EL (cell line): Measurements from ENCODE around the gene EEF1A1.
"Not testable (repeated sequence)": the region's sequence is repeated elsewhere in the genome, so short reads cannot be mapped to it uniquely, and the experiment has no call there.

Experiments used
- DNase-seq: peaks from one replicate; pipeline ENCODE4 v3.0.0-alpha.2; 2016

Gene EEF1A1

DNA sequence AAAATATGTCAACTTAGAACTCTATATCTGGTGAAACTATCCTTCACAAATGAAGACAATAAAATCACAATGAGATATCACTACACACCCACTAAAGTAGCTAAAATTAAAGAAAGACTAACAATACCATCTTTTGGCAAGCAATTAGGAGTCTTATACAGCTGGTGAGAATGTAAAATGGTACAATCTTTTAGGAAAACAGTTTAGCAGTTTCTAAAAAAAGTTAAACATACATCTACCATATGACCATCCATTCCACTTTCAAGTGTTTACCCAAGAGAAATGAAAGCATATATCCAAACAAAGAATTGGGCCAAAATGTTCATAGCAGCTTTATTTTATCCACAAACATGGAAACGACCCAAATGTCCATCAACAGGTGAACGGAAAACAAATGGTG, 13.8 kb upstream of the EEF1A1 start:
- DNase-seq = no peak

DNA sequence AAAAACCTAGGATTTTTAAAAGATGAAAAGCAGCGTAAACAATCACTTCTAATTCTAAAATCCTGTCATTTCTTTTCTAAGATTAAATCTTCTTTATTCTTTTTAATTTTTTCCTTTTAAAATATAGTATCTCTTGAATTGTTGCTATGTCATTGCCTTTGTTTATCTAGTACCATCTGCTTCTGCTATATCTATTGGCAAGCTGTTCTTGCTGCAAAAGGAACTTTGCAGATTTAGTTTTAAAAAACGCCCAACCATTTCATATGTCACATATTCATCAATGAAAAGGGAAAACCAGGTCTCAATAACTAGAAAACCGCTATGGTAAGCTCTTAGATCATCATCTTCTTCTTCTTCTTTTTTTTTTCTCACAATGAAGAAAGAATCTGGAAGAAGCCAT, 11.5 kb upstream of the EEF1A1 start:
- no peak for DNase-seq

DNA sequence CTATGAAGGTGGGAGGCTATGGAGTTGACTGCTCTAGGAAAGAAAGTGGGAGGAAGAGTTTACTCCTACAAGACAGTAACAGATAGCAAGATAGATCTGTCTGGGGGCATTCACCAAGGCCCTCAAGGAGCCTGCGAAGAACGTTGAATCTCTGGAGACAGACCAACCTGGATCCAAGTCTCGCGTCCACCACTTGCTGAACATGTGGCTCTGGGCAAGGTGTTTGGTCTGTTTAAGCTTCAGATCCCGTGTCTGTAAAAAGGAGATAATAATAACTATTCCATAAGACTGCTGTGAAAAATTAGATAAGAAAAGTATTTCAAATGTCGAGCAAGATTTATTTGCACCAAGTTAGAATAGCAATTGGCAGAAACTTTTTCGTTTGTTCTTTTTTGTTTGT, 8.1 kb upstream of the EEF1A1 start:
- DNase-seq = no peak

DNA sequence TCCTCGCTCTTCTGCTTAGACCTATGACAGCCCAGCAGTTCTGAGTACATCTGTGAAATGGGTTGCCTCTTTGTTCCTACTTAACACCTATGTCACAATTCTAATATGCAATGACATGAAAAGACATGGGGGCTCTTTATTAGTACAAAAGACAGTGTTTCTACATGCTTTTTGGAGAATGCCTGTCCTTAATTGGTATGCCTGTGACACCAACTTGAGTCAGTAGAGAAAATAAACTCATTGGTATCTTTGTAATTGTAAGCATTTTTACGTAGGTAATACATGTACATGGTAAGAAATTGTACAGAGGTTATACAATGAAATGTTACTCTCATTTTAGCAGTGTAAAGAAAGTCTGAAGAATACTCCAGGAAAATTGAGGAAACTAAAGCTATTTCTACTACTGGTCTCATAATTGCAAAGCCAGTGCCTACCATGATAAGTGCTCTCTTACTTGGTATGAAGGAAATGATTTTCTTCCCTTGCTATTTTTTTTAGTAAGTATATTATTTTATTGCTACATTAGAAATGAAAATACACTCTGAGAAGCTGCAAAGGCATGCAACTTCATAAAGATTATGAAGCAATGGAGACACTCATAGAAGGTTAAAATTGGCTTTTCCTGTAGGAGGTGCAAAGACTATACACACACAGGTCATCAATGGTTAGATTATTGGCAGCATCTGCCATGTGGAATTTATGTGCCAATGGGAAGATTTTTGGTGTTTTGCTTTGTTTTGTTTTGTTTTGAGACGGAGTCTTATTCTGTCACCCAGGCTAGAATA, 4.9 kb upstream of the EEF1A1 start:
- DNase-seq = no peak

DNA sequence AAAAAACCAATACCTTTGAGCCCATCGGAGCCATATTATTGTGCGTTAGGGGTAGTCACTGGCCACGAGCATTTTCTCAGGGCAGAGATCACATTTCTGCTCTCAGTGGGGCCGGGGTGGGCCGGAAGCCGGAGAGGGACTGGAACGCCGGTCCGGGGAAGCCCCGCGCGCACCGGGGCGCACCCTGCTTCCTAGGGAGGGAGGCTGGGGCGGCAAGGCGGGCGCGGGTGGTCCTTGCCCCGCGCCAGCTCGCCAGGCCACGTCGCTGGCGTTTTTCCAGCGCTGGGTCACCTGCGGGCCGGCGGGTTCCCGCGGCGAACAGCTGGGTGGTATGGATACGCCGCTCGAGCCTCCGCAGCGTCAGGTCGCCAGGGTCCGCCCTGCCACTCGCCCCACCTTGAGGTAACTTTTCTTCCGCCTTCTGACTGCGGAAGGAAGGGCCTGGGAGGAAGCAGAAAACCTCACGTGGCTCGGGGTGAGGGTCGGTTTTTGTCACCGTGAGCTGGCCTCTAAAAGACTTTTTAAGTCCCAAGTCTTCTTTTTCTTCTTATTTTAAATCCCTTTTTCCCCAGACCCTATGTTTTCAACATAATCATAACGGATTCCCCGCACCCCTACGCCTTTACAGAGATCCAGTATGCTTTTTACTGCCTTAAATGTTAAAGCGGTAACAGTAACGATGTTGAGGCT, 2.7 kb upstream of the EEF1A1 start:
- DNase-seq = peak; percentile 47

DNA sequence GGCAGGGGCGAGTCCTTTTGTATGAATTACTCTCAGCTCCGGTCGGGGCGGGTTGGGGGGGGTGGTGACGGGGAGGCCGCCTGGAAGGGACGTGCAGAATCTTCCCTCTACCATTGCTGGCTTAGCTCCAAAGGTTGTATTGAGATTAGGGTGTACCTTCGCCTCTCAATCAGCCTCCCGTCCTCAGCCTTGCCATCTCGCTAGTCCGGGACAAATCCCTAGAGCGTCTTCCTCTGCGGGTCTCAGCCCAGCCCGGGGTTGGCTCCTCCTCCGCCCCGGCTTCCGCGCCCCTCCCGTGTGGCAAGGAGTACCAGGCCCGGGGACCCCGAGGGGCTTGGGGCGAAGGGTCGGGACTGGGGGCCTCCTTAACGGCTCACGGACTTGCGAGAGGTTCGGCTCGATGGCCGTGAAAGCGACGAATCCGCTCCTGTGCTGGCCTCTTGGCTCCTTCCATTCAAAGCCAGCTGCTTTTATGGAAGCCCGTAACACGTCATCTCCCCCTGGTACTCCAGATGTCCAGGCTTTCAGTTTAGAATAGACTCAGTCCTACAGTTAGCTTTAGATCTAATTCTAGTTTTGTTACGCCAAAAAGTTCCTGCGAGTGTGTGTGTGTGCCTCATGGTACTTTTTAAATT, 636 bp upstream of the EEF1A1 start:
- peak; percentile 88 for DNase-seq

DNA sequence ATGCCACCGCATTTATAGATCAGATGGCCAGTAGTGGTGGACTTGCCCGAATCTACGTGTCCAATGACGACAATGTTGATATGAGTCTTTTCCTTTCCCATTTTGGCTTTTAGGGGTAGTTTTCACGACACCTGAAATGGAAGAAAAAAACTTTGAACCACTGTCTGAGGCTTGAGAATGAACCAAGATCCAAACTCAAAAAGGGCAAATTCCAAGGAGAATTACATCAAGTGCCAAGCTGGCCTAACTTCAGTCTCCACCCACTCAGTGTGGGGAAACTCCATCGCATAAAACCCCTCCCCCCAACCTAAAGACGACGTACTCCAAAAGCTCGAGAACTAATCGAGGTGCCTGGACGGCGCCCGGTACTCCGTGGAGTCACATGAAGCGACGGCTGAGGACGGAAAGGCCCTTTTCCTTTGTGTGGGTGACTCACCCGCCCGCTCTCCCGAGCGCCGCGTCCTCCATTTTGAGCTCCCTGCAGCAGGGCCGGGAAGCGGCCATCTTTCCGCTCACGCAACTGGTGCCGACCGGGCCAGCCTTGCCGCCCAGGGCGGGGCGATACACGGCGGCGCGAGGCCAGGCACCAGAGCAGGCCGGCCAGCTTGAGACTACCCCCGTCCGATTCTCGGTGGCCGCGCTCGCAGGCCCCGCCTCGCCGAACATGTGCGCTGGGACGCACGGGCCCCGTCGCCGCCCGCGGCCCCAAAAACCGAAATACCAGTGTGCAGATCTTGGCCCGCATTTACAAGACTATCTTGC, 725 bp downstream of the EEF1A1 start:
- peak; percentile 70 for DNase-seq

DNA sequence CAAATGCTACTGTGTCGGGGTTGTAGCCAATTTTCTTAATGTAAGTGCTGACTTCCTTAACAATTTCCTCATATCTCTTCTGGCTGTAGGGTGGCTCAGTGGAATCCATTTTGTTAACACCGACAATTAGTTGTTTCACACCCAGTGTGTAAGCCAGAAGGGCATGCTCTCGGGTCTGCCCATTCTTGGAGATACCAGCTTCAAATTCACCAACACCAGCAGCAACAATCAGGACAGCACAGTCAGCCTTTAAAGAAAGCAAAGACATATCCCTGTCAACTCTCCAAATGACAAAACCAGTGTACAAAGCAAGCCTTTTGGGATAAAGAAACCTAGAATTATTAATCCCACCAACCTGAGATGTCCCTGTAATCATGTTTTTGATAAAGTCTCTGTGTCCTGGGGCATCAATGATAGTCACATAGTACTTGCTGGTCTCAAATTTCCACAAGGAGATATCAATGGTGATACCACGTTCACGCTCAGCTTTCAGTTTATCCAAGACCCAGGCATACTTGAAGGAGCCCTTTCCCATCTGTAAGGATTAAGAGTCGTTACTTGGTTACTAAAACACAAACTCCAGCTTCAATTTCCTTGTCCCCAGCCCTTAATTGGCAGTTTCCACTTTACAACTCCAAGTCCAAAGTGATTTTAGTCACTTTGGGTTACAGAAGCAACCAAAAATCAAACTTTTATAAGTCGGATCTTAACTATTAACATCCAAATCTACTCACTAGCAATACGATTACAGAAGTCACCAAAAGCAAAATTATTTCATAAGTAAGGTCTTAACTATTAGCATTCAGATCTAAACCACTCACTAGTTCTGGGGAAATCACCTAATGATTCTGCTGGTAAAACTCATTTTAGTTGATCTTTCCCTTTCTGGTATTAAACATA, 1.6 kb downstream of the EEF1A1 start:
- not testable (repeated sequence) for DNase-seq

DNA sequence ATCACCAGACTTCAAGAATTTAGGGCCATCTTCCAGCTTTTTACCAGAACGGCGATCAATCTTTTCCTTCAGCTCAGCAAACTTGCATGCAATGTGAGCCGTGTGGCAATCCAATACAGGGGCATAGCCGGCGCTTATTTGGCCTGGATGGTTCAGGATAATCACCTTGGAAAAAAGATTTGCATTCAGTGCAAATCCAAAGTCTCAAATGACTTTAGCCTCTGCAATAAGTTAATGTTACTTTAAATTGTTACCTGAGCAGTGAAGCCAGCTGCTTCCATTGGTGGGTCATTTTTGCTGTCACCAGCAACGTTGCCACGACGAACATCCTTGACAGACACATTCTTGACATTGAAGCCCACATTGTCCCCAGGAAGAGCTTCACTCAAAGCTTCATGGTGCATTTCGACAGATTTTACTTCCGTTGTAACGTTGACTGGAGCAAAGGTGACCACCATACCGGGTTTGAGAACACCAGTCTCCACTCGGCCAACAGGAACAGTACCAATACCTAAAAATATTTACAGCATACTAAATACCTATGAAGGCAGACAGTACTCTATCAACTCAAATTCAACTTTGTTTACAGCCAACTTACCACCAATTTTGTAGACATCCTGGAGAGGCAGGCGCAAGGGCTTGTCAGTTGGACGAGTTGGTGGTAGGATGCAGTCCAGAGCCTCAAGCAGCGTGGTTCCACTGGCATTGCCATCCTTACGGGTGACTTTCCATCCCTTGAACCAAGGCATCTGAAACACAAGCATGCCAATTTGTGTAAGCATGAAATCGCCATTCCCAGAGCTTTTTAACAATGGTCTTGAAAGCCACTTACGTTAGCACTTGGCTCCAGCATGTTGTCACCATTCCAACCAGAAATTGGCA, 2.5 kb downstream of the EEF1A1 start:
- DNase-seq = not testable (repeated sequence)

DNA sequence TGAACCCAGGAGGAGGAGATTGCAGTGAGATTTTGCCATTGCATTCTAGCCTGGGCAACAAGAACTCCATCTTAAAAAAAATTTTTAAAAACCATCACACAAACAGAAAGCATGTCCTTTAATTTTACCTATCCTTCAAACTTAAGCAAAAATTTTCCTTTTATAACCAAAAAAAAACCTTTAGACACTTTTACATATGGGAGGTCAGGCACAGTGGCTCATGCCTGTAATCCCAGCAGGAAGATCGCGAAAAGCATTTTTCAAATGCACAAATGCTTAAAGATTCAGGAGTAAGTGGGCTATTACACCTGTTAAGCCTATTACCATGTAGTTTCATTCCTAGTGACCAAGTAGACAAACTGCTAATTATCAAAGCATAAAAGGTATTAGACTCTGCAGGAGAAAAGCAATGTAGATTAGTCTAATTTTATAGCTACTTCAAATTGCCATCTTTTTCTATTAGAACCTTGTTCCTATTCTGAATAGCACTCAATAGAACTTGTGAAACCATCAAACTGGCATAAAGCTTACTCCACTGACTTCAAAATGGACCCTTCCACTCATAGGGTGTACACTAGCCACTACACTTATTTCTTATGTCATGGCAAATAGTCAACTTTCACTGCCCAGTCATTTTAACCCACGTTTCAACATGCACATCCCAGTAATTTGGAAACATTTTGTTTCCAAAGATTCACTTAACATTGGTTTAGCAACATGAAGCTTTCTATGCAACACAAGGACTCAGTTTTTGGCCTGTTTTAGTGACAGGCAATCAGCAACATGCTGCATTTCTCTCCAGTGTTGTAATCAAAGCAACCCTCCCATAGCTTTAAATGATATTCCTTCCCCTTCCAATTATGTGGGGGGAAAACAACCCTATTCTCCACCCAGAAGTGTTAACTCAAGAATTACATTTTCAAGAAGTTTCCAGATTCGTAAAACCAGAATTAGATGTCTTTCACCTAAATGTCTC, 4.0 kb downstream of the EEF1A1 start:
- peak; percentile 47 for DNase-seq

DNA sequence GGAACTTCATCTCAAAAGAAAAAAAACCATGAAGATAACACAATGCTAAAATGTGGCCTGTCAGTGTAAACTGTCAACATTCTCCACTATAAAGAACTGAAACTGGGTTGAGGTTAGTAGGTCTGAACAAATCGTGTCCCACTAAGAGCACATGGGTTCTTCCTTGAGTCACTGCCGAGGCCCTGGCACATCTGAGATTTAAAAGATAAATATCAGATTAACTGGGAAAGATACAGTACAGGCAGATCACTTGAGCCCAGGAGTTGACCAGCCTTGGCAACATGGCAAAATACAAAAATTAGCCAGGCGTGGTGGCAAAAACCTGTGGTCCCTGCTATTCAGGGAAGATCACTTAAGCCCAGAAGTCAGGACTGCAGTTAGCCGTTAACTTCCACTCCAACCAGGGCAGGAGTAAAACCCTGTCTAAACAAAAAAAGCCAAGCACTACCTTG, 5.6 kb downstream of the EEF1A1 start:
- DNase-seq = peak; percentile 63

DNA sequence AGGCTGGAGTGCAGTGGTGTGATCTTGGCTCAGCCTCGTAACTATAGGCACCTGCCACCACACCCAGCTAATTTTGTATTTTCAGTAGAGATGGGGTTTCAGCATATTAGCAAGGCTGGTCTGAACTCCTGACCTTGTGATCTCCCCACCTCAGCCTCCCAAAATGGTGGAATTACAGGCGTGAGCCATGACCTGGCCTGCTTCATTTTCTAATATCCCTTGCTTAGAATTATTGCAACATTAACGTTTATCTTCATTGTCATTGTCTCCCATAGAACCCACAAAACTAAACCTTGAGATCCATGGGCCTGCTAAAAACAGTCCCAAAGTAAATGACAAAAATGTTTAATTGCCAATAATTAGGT, 6.1 kb downstream of the EEF1A1 start:
- DNase-seq = no peak

DNA sequence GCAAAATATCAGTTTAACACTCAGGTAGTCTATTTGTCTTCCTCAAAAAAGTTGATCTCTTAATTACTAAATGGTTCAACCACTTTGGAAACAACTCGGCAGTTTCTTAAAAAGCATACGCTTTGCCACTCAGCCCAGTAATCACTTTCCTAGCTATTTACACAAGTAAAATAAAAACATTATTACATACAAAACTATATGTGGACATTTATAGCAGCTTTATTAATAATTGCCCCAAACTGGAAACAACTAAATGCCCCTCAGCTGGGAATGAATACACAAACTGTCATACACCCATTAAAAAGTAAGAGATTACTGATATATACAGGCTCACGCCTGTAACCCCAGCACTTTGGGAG, 7.4 kb downstream of the EEF1A1 start:
- no peak for DNase-seq

DNA sequence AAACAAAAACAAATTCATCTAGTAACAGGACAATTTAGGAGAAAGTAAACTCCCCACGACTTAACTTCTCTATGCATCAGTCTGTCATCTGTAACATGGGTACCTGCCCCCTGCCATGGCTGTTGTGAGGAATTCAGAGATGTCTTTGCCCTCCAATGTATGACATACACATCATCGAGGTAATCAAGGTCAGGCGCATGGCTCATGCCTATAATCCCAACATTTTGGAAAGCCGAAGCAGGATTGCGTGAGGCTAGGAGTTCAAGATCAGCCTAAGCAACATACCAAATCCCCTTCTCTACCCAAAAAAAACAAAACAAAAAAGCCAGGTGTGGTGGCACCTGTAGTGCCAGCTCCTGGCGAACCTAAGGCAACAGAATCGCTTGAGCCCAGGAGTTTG, 9.0 kb downstream of the EEF1A1 start:
- no peak for DNase-seq

DNA sequence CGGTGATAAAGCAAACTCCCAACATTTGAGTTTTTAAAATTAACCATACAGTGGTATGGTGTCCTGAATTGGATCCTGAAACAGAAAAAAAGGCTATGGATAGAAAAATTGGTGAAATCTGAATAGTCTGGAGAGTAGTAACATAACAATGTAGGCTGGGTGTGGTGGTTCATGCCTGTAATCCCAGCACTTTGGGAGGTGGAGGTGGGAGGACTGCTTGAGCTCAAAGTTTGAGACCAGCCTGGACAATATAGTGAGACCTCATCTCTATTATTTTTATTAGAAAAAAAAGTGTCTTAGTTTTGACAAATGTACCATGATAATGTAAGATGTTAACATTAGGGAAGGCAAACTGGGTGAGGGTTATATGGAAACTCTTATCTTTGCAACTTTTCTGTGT, 11.0 kb downstream of the EEF1A1 start:
- DNase-seq = no peak

DNA sequence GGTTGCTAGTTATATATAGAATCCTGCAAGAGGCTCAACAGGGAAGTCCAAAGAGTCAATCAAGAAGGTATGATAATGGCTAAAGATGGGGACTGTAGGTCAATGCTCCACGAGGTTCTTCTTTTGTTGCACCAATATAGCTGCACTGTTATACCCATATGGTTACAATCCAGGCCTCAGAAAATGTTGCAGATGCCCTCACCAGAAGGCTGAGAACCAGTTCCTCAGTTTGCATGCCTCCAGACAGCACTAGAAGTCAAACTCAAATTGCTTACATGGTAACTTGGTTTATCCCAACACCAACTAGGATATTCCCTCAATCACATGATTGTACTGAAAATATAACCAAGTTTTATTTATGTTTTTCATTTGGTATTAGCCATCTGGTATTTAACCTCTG, 12.1 kb downstream of the EEF1A1 start:
- no peak for DNase-seq

DNA sequence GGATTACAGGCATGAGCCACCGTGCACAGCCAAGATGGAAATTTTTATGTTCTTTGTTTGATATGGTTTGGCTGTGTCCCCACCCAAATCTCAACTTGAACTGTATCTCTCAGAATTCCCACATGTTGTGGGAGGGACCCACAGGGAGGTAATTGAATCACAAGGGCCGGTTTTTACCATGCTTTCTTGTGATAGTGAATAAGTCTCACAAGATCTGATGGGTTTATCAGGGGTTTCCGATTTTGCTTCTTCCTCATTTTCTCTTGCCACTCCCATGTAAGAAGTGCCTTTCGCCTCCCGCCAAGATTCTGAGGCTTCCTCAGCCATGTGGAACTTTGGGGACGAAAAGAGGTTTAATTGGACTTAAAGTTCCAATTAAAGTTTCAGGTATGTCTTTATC, 14.6 kb downstream of the EEF1A1 start:
- DNase-seq = no peak

DNA sequence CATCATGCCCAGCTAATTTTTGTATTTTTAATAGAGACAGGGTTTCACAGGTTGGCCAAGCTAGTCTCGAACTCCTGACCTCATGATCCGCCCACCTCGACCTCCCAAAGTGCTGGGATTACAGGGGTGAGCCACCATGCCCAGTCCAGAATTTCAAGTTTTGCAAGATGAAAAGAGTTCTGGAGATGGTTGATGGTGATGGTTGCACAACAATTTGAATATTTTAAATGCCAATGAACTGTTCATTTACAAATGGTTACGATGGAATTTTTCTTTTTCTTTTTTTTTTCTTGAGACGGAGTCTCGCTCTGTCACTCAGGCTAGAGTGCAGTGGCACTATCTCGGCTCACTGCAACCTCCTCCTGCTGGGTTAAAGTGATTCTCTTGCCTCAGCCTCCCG, 15.1 kb downstream of the EEF1A1 start:
- not testable (repeated sequence) for DNase-seq

DNA sequence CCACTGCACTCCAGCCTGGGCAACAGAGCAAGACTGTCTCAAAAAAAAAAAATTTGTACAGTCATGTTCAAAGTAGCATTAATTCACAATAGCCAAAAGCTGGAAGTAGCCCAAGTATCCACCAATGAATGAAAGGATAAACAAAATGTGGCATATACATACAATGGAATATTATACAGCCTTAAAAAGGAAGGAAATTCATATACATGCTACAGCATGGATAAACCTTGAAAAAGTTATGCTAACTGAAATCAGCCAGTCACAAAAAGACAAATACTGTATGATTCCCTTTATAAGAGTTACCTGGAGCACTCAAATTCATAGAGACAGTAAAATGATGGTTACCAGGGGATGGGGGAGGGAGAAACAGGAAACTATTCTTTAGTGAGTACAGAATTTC, 15.7 kb downstream of the EEF1A1 start:
- DNase-seq = no peak

DNA sequence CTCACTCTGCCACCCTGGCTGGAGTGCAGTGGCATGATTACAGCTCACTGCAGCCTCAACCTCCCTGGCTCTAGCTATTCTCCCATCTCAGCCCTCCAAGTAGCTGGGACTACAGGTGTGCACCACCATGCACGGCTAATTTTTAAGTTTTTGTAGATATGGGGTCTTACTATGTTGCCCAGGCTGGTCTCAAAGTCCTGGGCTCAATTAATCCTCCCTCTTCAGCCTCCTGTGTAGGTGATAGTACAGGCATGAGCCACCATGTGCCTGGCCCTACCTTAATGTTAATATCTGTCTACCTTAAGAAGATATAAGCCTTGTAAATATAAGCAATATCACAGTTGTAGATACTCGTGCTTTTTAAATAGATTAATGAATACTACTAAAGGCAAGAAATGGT, 16.7 kb downstream of the EEF1A1 start:
- no peak for DNase-seq
